Measurements from ENCODE around the gene RNF7. TPM values are rescaled to one million over a fixed set of nuclear protein-coding genes. Genes with fewer than 3 reads are reported as not detected.
A peak's percentile ranks its signal among the peaks of the same experiment; 100 is the strongest.

RNF7 gene
- total and polyA plus RNA-seq, 9 of the 15 experiments (the other 6 are each of a cell fraction or from before 2014, with no cell fraction given): 38.8 to 133 (median 80.5) TPM

- 0% methylated on average over 3 of the region's 3 CpGs for WGBS (ENCODE audit: insufficient coverage, low coverage, missing lambda C conversion rate)
- H3K36me3 ChIP-seq (ENCODE audit: control insufficient read depth, insufficient read depth, low read length): peaks cover 12% of the 10 kb centered on the region; the same call in 2 of the 3 replicates
- no peaks in the 10 kb centered on the region for H3K9me1 ChIP-seq (ENCODE audit: control insufficient read depth, insufficient read depth, low read length)
- no peak overlapping the region; the same call in 1 of the 2 replicates for H3K4me3 ChIP-seq
- intact Hi-C loops (cut with micrococcal nuclease) (loop anchor here (1.0 to 5.0 kb wide), 6 partner anchors 93 to 277 kb away; no protein-coding TSS in a partner anchor), in situ Hi-C loops (cut with MboI) (no loop called here)
- peak overlapping the region; percentile 57 for H3K27ac ChIP-seq (ENCODE audit: extremely low read depth, low read depth, low read length)
- no peak for DNase-seq (ENCODE audit: extremely low read depth in 1 of 4, low spot score in 3 of 4)
- H3K9me3 ChIP-seq (replicated peaks; ENCODE audit: control insufficient read depth, insufficient read depth, low read depth, low read length): no peaks in the 10 kb centered on the region
- peak overlapping the region; percentile 97 for H3K4me2 ChIP-seq (ENCODE audit: insufficient read depth, low read length)
- CTCF ChIA-PET (ENCODE audit: low intra/inter-chr PET ratio): interaction anchor here (2.5 kb wide), 1 partner anchor 138 kb away, joined by 16 read pairs; no protein-coding TSS in a partner anchor
- peaks cover 10 to 39% of the 10 kb centered on the region in 2 experiments for H3K4me1 ChIP-seq (replicated peaks in 1 of 2; ENCODE audit: control insufficient read depth in 2 of 2, insufficient read depth in 2 of 2, low read length in 2 of 2)
- peak overlapping the region; percentile 49 to 99; a peak in 2 of 4 replicates for H3K9ac ChIP-seq (ENCODE audit: insufficient read depth in 1 of 2, low read depth in 2 of 2, low read length in 2 of 2)
- no peak for FAIRE-seq
- ATAC-seq: no peak
- no peaks in the 10 kb centered on the region for H4K20me1 ChIP-seq (replicated peaks; ENCODE audit: control insufficient read depth, insufficient read depth, low read length)
- H3K79me2 ChIP-seq (ENCODE audit: control insufficient read depth, insufficient read depth, low read length): peaks cover 43% of the 10 kb centered on the region
- BruUV-seq (replicated peaks): no TSS peak
- H2AFZ ChIP-seq (ENCODE audit: low read depth, low read length): peak overlapping the region; percentile 99
- H3K27me3 ChIP-seq (ENCODE audit: control insufficient read depth in 2 of 2, insufficient read depth in 2 of 2, low read length in 2 of 2): no peaks in the 10 kb centered on the region
- POLR2A ChIA-PET: interaction anchor here (0.6 to 1.6 kb wide), 5 partner anchors 9 to 180 kb away, joined by 3 to 6 read pairs (median 3); partner anchors contain the start of gene ATP1B3
- TF ChIP-seq HDAC2 (IDR thresholded peaks at IDR 0.05) (peak; percentile 47; the same call in 1 of the 2 replicates), FOXP4 (CRISPR knock-in tag; IDR thresholded peaks at IDR 0.05; ENCODE audit: borderline replicate concordance) (0 out of 2 replicates have a peak, but pooled peaks have one; percentile 41), HLTF (IDR thresholded peaks at IDR 0.05) (no peak), XRCC5 (IDR thresholded peaks at IDR 0.05; ENCODE audit: low read depth, low read length) (no peak), POLR2H (tag; IDR thresholded peaks at IDR 0.05; ENCODE audit: low read depth) (peak; percentile 60), DACH1 (IDR thresholded peaks at IDR 0.05; ENCODE audit: partially characterized antibody) (peak; percentile 48), FOXJ2 (tag; IDR thresholded peaks at IDR 0.05) (0 out of 2 replicates have a peak, but pooled peaks have one; percentile 41), HNRNPLL (IDR thresholded peaks at IDR 0.05; ENCODE audit: low read depth, low read length, poor library complexity, severe bottlenecking) (no peak), ZNF551 (CRISPR knock-in tag; IDR thresholded peaks at IDR 0.05) (no peak), ZNF24 (IDR thresholded peaks at IDR 0.05) (peak; percentile 68; the same call in 1 of the 2 replicates), GATAD2A (IDR thresholded peaks at IDR 0.05) (0 out of 2 replicates have a peak, but pooled peaks have one; percentile 13), KDM1A (IDR thresholded peaks at IDR 0.05) (peak in 1 of 2 experiments; percentile 75; a peak in 3 of 4 replicates), BHLHE40 (IDR thresholded peaks at IDR 0.05; ENCODE audit: low read length) (no peak), STAT6 (CRISPR knock-in tag; IDR thresholded peaks at IDR 0.05) (no peak)
- TF ChIP-seq, protein P1, sequence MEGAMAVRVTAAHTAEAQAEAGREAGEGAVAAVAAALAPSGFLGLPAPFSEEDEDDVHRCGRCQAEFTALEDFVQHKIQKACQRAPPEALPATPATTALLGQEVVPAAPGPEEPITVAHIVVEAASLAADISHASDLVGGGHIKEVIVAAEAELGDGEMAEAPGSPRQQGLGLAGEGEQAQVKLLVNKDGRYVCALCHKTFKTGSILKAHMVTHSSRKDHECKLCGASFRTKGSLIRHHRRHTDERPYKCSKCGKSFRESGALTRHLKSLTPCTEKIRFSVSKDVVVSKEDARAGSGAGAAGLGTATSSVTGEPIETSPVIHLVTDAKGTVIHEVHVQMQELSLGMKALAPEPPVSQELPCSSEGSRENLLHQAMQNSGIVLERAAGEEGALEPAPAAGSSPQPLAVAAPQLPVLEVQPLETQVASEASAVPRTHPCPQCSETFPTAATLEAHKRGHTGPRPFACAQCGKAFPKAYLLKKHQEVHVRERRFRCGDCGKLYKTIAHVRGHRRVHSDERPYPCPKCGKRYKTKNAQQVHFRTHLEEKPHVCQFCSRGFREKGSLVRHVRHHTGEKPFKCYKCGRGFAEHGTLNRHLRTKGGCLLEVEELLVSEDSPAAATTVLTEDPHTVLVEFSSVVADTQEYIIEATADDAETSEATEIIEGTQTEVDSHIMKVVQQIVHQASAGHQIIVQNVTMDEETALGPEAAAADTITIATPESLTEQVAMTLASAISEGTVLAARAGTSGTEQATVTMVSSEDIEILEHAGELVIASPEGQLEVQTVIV (CRISPR knock-in tag; IDR thresholded peaks at IDR 0.05; ENCODE audit: borderline replicate concordance): peak; percentile 92
Observed at GRCh38 chr3:141737678-141738021, 448 bp upstream of the RNF7 start.

Measured in K562 (cell line).